ENCODE data around the gene TGFBR1. TPM values are rescaled to one million over a fixed set of nuclear protein-coding genes. Genes with fewer than 3 reads are reported as not detected.

The TGFBR1 gene
- total RNA-seq, 1 donor from 2014 or later, result 71.3 TPM

GRCh38 chr9:99103054-99103895, 1.6 kb upstream of the TGFBR1 start:
- DNase-seq (ENCODE audit: low spot score) (no peak), ATAC-seq (no peak)
- intact Hi-C loops (cut with DNase I), result no loop called here

- DNase-seq (ENCODE audit: low spot score) (peak; percentile 67), ATAC-seq (peak; percentile 57)
- intact Hi-C loops (cut with DNase I), result no loop called here
Observed at GRCh38 chr9:99103901-99104458, 933 bp upstream of the TGFBR1 start.

- DNase-seq (ENCODE audit: low spot score) (peak; percentile 87), ATAC-seq (peak; percentile 71)
- intact Hi-C loops (cut with DNase I), result no loop called here
Observed at GRCh38 chr9:99105152-99106043, 485 bp downstream of the TGFBR1 start.

GRCh38 chr9:99106044-99106375, 1.1 kb downstream of the TGFBR1 start:
- DNase-seq (ENCODE audit: low spot score) (no peak), ATAC-seq (no peak)
- intact Hi-C loops (cut with DNase I), result no loop called here

GRCh38 chr9:99107421-99107820, 2.5 kb downstream of the TGFBR1 start:
- intact Hi-C loops (cut with DNase I), result no loop called here

GRCh38 chr9:99108131-99108530, 3.2 kb downstream of the TGFBR1 start:
- no peak for ATAC-seq
- intact Hi-C loops (cut with DNase I), result no loop called here
- no peak for DNase-seq (ENCODE audit: low spot score)

More at GRCh38 chr9:99107421-99107820, 2.5 kb downstream of the TGFBR1 start:
- DNase-seq (ENCODE audit: low spot score), result no peak
- ATAC-seq, result no peak

DNA sequence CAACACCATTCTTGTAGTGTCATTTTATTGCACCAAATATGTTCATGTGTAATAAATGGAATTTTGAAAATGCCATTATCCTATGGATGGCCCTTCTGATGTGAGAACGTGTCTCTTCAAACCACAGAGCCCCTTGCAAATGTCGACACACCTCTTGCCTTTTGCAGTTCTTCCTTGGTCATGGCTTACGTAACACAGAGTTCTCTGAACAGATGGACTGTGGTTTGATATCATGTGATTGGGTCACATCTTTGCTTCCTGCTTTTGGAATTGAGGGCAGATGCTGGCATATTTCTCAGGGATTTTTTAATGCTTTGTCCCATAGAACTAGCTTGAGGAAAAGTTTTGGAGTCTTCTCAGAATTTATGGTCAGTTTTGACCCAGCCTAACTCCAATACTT, 4.6 kb downstream of the TGFBR1 start:
- DNase-seq (ENCODE audit: low spot score) (no peak), ATAC-seq (peak; percentile 44)
- intact Hi-C loops (cut with DNase I), result no loop called here

- ATAC-seq (no peak), DNase-seq (ENCODE audit: low spot score) (no peak)
- intact Hi-C loops (cut with DNase I), result no loop called here
Observed at GRCh38 chr9:99112750-99113413, 8.0 kb downstream of the TGFBR1 start.

- ATAC-seq (no peak), DNase-seq (ENCODE audit: low spot score) (no peak)
- intact Hi-C loops (cut with DNase I), result no loop called here
Observed at GRCh38 chr9:99113414-99114048, 8.6 kb downstream of the TGFBR1 start.

DNA sequence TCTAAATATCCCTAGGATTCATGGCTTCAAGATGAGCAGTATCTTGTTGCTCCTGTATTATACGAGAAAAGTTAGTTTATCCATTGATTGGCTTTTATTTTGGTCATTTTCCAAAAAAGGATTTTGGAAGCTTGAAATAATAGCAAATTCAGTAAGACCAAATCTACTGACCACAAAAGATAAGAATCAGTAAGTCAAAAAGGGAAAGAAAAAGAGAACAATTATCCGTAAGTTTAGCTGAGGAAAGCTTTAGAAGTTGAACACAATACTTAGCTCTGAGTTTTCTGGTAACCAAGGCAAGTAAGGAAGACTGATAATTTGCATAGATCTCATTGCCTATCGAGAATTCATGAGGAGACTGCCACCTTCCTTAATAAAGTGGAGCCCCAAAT, 9.1 kb downstream of the TGFBR1 start:
- no peak for ATAC-seq
- intact Hi-C loops (cut with DNase I), result no loop called here
- no peak for DNase-seq (ENCODE audit: low spot score)

DNA sequence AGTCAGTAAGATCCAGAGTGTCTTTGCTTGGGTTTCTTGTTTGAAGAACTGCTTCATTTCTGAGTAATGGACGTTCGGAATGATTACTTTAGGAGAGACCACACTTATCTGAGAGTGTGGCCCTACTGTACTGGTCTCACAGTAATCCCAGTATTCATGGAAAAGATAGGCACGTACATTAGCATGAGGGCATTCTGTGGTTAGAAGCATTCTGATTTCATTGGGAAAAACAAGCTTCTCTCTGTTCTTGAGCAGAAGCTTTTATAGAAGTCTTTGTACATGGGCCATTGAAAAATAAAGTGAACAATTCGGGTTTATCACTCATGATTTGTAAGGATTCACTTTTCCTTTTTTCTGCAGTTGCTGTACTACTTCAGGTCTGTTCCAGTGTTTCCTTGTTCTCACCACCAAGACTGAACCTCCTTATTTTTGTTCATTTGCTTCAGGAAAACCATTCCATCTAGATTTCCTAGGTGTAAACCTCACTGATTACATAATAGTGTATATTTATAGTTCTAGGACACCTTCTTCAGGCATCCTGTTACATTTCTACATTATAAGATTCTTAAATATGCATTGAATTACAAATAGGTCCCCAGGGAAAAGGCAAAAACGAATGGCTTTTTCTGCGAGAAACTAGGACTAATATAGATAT, 10.1 kb downstream of the TGFBR1 start:
- DNase-seq (ENCODE audit: low spot score) (no peak), ATAC-seq (no peak)
- intact Hi-C loops (cut with DNase I), result no loop called here

DNA sequence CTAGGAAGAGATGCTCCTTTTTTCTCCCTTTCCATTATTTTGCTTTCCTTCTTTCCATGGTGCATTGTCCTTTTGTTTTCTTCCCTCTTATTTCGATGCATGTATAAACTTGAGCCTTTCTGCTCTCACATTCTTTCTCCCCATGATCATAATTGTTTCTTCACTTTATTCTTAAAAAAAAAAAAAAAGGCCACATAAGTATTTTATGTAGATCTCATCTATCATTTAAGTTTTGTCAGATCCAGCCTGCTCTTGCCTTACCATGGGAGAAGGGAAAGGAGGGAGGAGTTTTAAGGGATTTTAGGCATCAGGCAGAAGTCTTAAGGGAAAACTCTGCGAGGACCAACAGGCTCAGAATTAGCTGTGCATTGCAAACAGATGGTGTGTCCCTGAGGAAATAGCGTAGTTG, 11.1 kb downstream of the TGFBR1 start:
- ATAC-seq, result no peak
- DNase-seq (ENCODE audit: low spot score), result no peak
- intact Hi-C loops (cut with DNase I), result no loop called here

- ATAC-seq, result no peak
- DNase-seq (ENCODE audit: low spot score), result no peak
- intact Hi-C loops (cut with DNase I), result no loop called here
Observed at GRCh38 chr9:99118782-99119466, 14.0 kb downstream of the TGFBR1 start.

- DNase-seq (ENCODE audit: low spot score), result no peak
- intact Hi-C loops (cut with DNase I), result no loop called here
- ATAC-seq, result no peak
Observed at GRCh38 chr9:99119976-99120655, 15.2 kb downstream of the TGFBR1 start.

DNA sequence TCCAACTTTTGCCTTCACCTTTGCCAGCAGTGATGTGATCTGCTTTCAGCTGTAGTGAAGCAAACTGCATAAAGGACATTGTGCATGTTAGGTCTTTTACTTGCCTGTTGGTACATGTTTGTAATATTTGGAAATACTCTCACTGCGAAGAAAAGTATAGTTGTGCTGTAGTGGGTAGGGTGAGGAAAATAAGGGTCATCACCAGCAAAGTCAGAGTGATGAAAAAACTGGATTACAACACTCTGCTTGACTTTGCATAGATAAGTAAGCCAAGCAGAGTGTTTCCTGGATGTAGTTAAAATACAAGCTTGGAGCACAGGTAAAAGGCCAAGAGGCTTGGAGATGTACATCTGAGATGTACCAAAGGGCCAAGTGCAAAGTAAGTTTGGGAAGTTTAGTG, 16.7 kb downstream of the TGFBR1 start:
- DNase-seq (ENCODE audit: low spot score) (no peak), ATAC-seq (no peak)
- intact Hi-C loops (cut with DNase I), result no loop called here

- DNase-seq (ENCODE audit: low spot score) (no peak), ATAC-seq (no peak)
- intact Hi-C loops (cut with DNase I), result no loop called here
Observed at GRCh38 chr9:99124534-99125255, 19.8 kb downstream of the TGFBR1 start.

DNA sequence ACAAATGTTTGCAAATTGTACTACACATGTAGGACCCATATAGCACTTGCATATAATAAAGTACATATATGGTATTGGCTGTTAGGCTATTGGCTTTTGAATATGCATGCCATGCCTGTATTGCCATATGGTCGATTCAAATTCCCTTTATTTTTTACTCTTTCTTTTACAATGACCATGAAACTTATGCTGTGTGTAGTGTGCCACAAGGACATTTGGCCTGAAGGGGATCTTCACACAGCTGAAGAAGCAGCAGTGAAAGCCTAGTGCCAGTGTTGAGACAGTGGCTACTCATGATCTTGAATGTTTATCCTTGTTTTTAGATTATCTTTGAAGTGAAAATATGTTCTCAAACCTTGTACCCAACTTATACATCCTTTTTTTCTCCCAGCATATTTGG, 20.5 kb downstream of the TGFBR1 start:
- ATAC-seq (no peak), DNase-seq (ENCODE audit: low spot score) (no peak)
- intact Hi-C loops (cut with DNase I), result no loop called here

Measured in sciatic nerve (tissue), 2 donors.